Stomach (tissue), 4 donors: Measurements from ENCODE around the gene LMBR1L.

Experiments
- CTCF ChIP-seq, 7 experiments: fragments of 450-650 bp in 4 of 7; fragments of 200-600 bp in 3 of 7; sonication (generic) in 3 of 7; IDR thresholded peaks; one replicate each; pipeline ENCODE4 v1.5.1; 2016 to 2019; ENCODE audit warnings: antibody characterized with exemption in 7 of 7, control low read depth in 2 of 7, mild to moderate bottlenecking in 1 of 7
- EP300 ChIP-seq: sonication (generic); formaldehyde crosslinking; IDR thresholded peaks from one replicate; pipeline ENCODE4 v1.6.1; 2017; ENCODE audit warnings: antibody characterized with exemption
- POLR2A ChIP-seq, 4 donors: fragments of 450-650 bp; IDR thresholded peaks; one replicate each; pipeline ENCODE4 v1.6.1; 2016; ENCODE audit warnings: antibody characterized with exemption in 4 of 4, control low read depth in 2 of 4, mild to moderate bottlenecking in 1 of 4, moderate library complexity in 1 of 4
- POLR2AphosphoS5 ChIP-seq, 3 donors: sonication (generic); formaldehyde crosslinking; IDR thresholded peaks; one replicate each; pipeline ENCODE4 v1.6.1; 2016; ENCODE audit warnings: antibody characterized with exemption in 3 of 3

- TF ChIP-seq EP300 (no peak), CTCF (IDR thresholded peaks at IDR 0.05) (no peak), POLR2A (IDR thresholded peaks at IDR 0.05) (no peak), POLR2AphosphoS5 (IDR thresholded peaks at IDR 0.05) (no peak)
These were observed 11.9 kb downstream of the LMBR1L start for GRCh38 chr12:49098703-49099102.
